Measurements from ENCODE around the gene TMEM9. TPM values are rescaled to one million over a fixed set of nuclear protein-coding genes. Genes with fewer than 3 reads are reported as not detected.

The TMEM9 gene
- total RNA-seq, 1 donor from 2014 or later = 28.2 TPM

DNA sequence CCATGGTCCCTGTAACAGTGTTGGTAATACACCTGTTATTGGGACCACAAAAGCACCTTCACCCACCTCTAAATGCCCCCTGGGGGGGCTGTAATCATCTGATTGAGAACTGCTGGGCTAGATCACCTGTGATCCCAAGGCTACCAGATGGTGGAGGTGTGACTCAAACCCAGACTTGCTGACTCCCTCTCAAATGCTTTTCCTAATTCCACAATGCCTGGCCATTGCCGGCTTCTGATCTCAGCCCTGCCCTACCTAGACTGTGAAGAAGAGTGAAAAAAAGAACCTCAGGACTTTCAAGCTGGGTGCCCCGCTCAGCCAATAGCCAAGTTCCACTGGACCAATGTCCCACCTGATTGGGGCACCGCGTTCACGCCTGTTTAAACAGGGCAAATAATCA lies 9.6 kb downstream of the TMEM9 start:
- no peak for ATAC-seq

DNA sequence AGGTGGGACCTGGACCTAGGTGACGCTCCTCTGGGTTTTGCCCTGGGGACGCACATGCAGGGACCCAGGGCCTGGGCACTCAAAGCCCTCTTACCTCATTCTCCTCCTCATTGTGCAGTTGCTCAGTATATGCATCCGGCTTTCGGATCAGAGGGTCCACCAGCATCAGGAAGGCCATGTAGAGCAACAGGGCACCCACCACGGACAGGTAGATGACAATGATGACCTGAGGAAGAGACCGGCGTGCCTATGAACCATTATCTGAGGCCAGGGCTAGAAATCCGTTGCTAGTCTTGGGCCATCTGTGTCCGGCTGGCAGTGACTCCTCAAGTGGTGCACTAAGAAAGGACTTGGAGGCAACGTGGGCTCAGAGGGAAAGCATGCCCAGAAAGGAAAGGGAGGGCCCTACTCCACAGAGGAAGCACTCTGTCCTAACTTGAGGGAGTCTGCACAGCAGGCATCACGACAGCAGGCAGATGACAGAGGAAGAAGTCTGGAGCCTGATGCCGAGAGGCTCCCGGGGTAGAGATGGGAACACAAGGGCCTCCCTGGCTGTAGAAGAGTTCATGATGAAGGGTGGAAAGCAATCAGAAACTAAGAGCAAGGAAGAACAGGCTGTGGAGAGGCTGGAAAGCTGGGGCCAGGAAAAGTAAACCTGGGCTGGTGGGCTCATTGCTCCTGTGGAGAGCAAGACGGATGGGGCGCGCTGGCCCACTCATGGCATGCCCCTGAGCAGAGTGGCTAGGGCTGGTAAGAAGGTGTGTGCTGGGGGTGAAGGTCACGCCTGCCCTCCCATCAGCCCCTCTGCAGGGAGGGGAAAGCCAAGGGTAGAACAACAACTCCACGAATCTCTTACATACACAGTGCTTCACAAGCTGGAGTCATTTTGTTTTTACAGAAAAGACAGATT lies 10.3 kb downstream of the TMEM9 start:
- ATAC-seq = no peak

DNA sequence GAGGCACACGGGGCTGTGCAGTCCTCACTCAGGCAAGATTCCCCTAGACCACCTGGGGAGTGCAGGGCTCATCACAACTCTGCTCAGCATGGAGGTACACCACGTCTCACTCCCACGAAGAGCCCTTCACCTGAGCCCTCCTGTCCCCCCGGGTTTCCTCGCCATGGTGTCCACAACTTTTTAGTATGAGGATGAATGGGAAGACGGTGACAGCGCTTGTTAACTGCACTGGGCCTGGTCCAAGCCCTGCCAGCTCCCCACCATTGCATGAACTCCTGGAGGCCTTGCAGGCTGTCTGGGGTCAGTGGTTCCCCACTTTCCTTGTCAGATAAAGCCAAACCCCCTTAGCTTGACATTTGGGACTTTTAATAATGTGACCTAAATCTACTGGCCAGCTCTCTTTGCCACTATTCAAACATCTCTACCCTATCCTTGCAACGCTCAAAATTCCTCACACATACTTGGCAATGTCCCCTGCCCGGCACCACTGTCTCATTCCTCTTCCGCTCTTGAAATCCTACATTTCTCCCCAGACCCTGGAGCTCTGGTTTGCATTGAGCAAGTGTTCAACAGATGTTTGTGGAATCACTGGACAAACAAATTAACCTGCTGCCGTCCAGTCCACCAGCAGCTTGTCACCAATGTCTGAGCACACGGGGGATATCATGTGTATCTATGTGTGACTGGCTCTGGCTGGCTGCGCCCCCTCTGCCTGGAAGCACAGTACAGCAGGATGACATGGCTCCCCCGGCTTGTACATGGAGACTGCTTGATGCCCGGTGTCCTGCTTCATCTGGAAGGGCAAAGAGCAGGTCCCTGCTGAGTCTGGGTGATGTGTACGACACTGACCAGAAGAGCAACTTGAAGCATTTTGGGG lies 11.2 kb downstream of the TMEM9 start:
- ATAC-seq = no peak

DNA sequence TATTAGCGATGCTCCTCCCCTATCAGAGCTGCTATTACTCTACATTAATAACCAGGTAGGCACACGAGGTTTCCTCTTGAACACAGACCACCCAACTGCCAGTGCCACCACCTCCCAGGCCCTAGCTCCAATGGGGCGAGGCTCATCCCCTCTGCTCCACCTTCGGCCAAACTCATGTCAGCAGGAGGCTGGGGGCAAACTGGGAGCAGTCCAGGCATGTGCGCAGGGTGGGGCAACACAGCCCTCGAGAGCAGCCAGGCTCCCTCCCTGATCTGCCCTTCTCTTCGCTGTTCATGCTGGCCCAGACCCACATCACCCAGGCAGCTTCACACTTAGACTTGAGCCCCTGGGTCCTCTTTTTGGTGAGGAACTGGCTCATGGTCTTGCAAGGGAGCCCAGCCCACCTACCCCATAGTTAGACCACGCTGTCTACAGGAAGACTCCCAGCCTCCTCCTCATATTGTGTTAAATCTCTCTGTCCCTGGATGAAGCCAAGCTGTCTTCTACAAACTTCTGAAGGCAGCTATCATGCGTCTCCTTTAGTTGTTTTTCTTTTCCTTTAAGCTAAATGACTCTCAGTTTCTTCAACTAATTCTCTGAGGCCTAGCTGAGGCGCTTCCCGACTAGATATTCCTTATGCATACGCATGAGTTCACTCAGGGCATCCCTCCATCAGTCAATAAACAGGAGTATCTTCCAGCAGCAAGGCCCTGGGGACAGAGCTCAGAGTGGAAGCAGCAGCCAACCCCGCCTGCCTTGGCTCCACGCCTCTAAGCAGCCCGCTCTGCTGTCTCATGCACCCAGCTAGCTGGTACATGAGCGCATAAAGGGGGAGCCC lies 12.0 kb downstream of the TMEM9 start:
- ATAC-seq = no peak

DNA sequence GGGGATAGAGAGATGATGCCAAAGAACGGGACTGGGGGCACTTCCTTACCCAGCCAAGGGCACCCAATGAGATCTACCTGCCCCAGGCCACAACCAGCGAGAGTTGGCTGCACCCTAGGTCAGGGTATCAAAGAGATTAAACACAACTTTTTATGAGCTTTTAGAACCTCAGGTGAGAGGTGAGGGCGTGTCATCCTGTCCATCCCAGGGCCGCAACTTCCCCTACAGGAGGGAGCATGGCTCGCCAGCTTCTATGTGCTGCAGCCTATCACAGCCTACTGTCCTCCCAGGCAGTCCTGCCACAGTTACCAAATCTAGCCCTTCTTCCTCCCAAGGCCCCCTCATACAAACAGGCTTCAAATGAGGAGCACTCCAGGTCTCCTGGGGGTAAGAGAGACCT lies 12.9 kb downstream of the TMEM9 start:
- no peak for ATAC-seq

DNA sequence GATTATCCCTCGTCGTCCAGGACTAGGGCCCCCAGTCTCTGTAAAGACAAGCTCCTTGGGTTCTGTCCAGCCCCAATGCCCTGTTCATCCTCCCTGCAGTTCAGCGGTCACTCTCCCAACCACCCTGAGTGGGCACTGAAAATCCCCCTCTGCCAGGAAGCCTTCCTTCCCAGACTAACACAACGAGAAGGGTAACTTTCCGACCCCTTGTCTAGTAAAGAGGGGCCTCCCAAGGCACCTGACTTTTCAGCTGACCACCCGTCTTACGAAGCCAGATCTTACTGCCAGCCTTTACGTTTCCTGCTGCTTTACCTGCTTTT lies 13.4 kb downstream of the TMEM9 start:
- no peak for ATAC-seq

DNA sequence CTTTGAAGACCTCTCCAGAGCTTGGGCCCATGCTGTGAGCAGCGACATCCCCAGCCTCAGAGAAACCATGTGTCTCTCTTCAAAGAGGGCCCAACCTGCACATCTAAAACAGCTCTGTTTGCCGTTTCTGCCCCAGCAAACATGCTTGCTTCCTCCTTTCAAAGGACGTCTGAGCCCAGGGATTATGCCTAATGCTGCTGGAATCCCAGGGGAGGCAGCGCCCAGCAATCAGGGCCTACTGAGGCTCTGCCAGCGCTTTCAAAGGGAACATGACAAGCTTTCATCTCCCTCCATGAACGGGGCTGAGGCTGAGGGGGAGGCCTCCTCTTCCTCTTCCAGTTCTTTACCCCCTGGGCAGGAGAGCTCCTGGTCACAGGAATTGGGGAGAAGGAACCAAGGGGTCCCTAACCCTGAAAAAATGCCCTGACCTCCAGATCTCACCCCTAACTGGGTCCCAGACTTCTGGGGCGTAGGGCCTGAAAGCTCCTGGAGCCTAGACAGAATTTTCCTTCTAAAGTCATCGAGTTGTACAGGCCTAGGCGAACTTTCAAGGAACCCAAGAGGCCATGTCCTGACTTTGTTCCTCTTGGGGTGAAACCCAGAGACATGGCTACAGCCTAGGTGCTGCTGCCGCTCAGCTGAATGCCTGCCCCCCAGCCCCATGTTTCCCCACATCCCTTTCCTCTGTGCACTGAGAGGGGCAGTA lies 13.9 kb downstream of the TMEM9 start:
- ATAC-seq = no peak

DNA sequence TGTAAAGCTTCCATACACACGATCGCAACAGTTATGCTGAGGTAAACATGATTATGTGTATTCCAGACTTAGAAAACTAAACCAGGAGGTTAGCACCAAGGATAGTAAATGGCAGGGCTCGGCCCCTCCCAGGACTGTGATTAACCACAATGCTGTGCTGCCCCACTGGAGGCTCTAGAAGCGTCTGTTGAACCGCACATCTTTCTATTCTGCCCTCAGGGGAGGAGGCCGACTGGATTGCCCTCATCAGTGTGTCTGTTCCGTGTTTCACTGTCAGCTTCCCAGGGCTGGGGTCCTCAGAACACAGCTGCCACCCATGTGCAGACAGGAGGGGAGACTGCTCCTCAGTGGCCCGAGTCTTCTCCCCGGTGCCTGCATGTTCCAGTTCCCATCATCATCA lies 14.5 kb downstream of the TMEM9 start:
- ATAC-seq = no peak

DNA sequence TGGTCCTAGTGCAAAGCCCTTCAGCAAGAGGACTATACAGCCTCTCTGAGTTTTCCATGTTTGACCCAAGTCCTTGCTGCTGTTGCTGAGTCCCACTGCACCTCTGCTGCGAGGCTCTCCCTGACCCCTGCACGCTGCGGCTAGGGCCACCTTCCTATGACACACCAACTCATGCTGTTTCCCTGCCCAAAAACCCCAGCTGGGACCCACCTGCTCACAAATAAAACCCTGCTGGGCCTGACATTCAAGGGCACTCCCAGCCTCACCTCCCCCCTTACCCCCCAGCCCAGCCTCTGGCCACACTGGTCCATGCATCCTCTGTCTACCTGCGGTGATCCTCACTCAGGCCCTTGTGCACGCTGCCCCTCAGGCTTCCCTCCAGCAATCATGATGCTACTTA lies 15.0 kb downstream of the TMEM9 start:
- no peak for ATAC-seq

DNA sequence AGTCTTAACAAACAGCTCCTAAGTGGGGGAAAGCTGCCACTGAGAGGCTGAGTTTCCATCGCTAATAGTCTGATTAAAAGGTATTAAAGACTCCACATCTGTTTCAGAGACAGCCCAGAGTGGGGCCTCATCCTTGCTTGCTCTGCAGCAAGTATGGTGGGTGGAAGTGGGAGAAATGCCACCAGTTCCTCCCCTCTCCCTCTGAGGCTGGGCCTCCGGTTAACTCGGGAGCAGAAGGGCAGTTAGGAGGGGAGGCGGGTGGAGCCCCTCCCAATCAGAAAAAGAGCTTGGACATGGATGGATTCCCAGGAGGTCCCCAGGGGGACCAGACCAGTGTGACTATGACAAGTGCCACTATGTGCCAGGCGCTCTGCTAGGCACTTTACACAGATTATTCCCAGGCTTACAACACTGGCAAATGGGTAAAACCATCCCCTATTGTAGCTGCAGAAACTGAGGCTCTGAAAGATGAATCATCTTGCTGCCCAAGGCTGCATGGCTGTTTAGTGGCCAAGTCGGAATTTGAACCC lies 15.9 kb downstream of the TMEM9 start:
- no peak for ATAC-seq

DNA sequence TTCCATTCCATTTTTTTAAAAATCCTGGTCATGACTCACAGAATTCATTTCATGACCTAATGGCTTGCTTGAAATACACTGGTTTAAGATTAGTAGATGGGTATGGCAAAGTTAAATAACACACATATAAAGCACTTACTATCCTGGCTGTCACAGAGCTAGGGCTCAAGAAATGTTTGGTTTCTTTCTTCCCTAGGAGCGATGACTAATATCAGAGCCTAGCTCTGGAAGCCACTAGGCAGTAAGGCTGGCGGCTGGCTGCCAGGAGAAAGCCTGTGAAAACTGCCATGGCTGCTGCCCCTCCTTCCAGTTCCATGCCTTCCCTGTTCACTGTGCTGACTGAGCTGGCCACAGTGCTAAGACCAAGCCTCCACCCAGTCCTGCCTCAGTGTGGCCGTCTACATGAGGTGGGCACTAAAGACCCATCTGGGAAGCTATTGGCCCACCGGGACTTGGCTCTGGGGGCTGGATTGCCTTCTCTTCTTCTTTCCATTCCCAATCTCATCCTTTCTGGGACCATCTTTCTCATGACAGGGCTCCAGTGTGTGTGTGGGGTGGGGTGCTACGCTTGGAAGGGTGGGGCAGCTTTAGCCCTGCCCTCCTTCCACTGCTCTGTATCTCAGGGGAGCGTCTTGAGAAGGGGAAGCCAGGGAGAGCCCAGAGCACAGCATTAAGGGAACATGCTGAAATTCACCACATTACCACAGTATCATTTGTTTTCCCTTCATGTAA lies 16.5 kb downstream of the TMEM9 start:
- peak; percentile 89 for ATAC-seq

DNA sequence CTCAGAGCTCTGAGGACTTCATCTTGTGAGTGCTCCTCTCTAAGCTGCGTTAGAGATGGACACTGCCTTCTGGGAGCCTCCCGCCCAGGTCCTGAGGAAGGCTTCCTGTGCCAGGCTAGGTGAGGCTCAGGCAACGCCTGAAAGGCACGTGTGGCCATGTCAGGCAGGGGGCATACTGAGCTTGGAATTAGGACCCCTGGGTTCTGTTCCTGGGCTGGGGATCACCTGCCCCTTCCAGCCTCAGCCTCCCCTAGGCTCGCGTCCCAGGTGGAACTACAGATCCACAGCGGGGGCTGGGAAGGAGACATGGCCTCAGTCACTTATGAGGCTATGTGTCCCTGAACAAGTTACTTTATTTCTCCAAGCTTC lies 17.3 kb downstream of the TMEM9 start:
- no peak for ATAC-seq

DNA sequence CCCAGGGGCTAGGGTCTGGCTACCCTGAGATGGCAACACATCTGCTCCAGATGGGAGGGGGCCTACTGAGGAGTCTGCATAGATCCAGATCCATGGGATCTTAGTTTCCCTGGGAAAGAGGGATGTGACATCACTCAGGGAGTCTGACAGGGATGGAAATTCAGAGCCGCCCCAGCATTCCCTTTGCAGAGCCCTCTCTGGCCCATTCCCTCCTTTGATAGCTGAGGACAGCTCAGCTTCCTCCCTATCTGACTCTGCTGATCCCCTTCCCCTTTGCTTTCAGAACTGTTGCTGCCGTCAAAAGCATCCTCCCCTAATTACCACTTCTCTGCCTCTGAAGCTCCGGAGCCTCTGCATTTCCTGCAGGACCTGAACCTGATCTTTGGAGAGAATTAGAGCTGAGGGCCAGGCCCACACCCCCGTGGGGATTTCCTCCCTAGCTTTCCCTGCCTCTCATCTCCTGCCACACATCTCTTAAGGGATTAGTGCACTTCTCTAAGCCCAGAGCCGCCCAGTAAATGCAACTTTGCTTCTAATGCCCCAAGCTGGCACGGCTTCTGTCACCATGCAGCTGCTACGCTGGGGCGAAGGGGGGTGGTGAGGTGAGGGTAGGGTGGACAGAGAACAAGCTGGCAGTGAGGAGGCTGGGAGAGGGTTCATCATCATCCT lies 17.8 kb downstream of the TMEM9 start:
- ATAC-seq = peak; percentile 7

DNA sequence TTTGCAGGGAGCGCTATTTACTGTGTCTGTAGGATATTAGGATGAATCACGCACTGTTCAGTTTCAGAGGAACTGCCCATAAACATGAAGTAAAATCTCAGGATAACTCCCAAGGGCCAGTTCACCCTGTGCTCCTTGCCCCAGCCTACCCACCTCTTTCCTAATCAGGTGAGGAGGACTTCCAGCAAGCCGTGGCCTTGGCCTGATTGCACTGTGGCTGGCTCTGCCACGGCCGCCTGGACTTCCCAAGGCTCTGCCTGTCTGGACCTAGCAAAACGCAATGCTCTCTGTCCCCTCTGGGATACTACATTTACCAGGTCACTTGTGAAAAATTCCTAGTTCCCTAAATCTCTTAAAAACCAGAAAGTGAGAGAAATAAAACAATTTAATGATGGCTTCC lies 19.9 kb downstream of the TMEM9 start:
- ATAC-seq = no peak

DNA sequence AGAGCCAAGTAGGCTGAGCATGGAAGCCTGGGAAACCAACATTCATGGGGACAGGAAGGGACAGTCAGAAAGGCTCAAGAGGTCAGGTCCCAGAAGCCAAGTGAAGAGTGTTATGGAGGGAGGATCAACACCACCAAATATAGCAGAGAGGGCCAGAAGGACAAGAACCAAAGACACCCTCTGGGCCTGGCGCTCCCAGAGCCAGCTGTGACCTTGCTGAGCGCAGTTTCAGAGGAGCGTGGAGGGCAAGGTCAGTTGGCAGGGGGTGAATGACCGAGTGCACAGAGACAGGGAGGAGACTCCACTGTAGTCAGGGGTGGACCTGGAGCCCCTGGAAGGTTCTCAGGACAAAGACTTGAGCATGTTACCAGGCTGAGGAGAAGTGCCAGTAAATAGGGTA lies 22.9 kb downstream of the TMEM9 start:
- no peak for ATAC-seq

DNA sequence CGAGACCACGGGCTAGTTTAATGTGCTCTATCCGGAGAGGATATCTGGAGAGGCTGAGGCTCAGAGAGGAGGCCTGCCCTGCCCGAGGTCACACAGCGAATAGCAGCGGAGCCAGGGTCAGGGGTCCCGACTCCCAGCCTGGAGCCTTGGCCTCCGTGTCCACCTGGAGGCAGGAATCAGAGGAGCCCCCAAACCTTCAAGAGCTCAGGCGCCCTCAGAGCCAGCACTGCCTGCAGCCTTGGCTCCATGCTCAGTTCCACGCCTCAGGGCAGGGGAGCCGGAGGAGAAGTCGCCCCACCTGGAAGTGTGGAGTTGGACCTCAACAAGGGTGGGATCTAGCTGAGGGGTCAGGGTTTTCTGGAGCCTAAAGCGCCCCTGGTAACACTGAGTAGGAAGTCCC lies 25.3 kb downstream of the TMEM9 start:
- no peak for ATAC-seq

DNA sequence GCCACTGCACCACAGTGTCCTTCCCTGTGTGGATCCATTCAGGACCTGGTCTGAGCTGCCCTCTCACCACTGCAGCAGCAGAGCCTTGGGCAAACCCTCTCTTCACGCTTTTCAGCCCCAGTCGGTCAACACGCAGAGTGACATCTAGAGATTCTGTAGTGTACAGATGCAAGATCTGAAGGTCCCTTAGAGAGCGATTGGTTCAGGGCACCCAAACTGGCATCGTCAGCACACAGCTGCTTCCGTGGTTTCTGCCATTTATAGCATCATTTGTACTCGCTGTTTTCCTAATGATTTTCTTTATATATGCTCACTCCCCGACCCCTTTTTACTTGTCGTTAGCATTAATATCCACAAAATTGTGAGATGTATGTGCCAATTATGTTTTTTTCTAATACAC lies 25.8 kb downstream of the TMEM9 start:
- no peak for ATAC-seq

DNA sequence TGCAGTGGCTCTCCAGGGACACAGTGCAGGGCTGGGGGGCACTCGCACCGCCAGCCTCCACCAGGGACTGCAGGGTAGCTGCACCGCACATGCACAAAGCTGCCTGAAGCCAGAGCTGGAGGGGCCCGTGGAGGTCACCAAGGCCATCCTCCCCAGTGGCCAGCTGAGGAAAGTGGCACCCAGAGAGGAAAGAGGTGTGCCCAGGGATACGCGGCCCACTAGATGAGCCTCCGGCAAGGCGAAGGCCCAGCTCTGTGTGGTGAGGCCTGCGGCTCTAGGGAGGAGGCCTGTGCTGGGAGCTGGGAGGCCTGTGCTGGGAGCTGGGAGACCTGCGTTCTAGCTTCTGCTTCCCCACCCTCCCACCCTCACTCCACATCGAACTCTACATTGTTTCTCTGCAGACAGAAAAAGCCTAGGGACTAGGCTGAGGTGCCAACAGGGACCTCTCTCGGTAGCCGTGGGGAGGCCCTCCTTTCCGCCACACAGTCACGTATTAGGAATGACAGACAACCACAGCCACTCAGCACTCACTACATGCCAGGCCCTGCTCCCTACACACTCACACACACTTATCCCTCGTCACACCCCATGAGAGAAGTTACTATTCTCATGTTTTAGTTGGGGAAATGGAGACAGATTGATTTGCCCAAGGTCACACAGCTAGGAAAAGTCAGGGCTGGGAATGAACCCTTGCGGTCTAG lies 26.4 kb downstream of the TMEM9 start:
- ATAC-seq = no peak

DNA sequence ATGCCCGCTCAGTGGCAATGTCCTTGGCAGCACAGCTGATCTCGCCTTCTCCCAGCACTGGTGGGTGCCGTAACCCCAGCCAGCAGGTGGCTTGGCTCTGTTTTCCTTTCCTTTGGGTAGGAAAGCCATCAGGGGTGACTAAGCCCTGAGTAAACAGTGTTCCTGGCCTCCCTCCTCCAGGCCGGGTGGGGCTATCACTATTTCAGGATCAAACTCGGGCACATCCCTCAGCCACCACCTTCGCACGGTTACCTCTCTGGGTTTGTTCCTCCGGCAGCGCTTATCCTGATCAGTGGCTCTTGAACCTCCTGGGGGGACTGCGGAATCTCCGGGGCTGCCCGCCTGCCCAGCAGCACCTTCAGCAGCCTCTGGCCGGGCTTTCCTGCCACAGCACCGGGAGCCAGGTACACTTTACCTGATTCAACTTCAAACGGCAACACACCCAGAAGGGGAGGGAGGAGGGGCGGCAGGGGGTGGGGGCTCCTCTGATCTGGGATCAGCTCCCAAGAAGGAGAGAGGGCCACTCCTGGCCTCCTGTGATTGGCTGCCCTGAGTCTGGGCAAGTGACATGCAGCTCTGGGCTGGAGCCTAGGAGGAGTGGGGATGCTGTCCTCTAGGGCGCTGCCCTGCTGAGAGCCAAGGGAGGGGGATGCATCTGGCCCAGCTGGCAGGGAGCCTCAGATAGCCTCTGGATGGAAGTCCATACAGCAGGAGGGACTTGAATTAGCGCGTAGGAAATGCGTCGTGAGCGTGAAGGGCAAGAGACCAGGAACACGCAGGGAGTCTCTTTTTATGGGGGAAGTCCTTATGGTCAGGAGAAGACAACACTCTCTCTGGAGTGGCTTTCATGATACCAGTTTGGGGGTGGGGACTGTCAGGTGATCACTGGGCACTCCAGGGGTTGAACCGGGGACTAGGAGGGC lies 27.2 kb downstream of the TMEM9 start, which contains the start of gene ASCL5:
ASCL5 (minus strand) TSS at position 353 of the 923 bp plus-strand sequence. CDS start 11,812 bp downstream, outside the sequence.
- ATAC-seq = peak; percentile 47
